Right lobe of liver (tissue), 6 donors: Measurements from ENCODE around the gene MATN1. TPM values are rescaled to one million over a fixed set of nuclear protein-coding genes. Genes with fewer than 3 reads are reported as not detected.

Experiments used
- ATAC-seq, 4 donors: fragments of 200-7000 bp; cut with Tn5 transposase; one replicate each; pipeline ENCODE4 v1.9.1; 2020; ENCODE audit warnings: mild to moderate bottlenecking in 4 of 4, moderate library complexity in 4 of 4
- DNase-seq, 3 donors: peaks; one replicate each; pipeline ENCODE4 v3.0.0-alpha.2; 2020
- H3K27ac ChIP-seq, 3 donors: fragments of 200-600 bp; one replicate each; pipeline ENCODE4 v1.8.0; 2022
- H3K27me3 ChIP-seq, 2 donors: fragments of 200-600 bp; one replicate each; pipeline ENCODE4 v1.8.0; 2022
- H3K36me3 ChIP-seq, 4 donors: fragments of 200-600 bp; sonication (generic) in 1 of 4; one replicate each; pipeline versions ENCODE4 v1.5.1 to v1.8.0; 2017 to 2022; ENCODE audit warnings: control low read depth in 1 of 4
- H3K4me1 ChIP-seq, 4 donors: fragments of 200-600 bp; sonication (generic) in 1 of 4; one replicate each; pipeline versions ENCODE4 v1.5.1 to v1.8.0; 2017 to 2022; ENCODE audit warnings: control low read depth in 1 of 4
- H3K4me3 ChIP-seq, 3 donors: fragments of 200-600 bp; one replicate each; pipeline ENCODE4 v1.8.0; 2022
- H3K9me3 ChIP-seq, 4 donors: fragments of 200-600 bp; sonication (generic) in 1 of 4; one replicate each; pipeline versions ENCODE4 v1.5.1 to v1.8.0; 2017 to 2022; ENCODE audit warnings: control low read depth in 1 of 4
- CTCF ChIP-seq, 4 donors: fragments of 200-600 bp in 3 of 4; fragments of 450-650 bp in 1 of 4; IDR thresholded peaks; one replicate each; pipeline versions ENCODE4 v1.5.1 to v1.8.0; 2016 to 2022; ENCODE audit warnings: antibody characterized with exemption in 4 of 4, mild to moderate bottlenecking in 2 of 4
- POLR2A ChIP-seq: fragments of 450-650 bp; IDR thresholded peaks from one replicate; pipeline ENCODE4 v1.6.1; 2017; ENCODE audit warnings: antibody characterized with exemption, mild to moderate bottlenecking
- WGBS: methylation state at CpG from one replicate; pipeline ENCODE4 v1.1.6; 2018; ENCODE audit warnings: low coverage, low lambda C conversion rate; ENCODE audit not compliant: insufficient coverage; ENCODE audit errors: missing lambda C conversion rate; 5-methylcytosine and 5-hydroxymethylcytosine counted together
- intact Hi-C, 2 donors: fragments of 100-400 bp; cut with DNase I; formaldehyde crosslinking; loops; one replicate each; pipeline versions ENCODE4 v1.11.2 to v1.14.1; 2022
- total RNA-seq, 6 experiments: library from RNA; depleted of rRNA in 2 of 6; stranded (reverse); fragments of >200 nt in 2 of 6; fragmentation: NEBNext Ultra II Directional in 3 of 6; extraction: Animal tissue kit (Norgen Biotek cat#: 25700) in 3 of 6; gene quantifications; one replicate each; pipeline versions ENCODE4 v1.1.0 to v1.2.4, GENCODE V29; 2016 to 2023
- donor health status: DM: no; HTN: yes; CAD: no.
- donor health status: DM: no; HTN: no; CAD: no.
- donor health status: DM: no; HTN: no; CAD: no.
- donor health status: DM: no; HTN: yes; CAD: no.
- donor health status: DM: no; HTN: yes; CAD: no.

Gene MATN1
- total RNA-seq, 6 experiments from 2014 or later, result not detected

DNA sequence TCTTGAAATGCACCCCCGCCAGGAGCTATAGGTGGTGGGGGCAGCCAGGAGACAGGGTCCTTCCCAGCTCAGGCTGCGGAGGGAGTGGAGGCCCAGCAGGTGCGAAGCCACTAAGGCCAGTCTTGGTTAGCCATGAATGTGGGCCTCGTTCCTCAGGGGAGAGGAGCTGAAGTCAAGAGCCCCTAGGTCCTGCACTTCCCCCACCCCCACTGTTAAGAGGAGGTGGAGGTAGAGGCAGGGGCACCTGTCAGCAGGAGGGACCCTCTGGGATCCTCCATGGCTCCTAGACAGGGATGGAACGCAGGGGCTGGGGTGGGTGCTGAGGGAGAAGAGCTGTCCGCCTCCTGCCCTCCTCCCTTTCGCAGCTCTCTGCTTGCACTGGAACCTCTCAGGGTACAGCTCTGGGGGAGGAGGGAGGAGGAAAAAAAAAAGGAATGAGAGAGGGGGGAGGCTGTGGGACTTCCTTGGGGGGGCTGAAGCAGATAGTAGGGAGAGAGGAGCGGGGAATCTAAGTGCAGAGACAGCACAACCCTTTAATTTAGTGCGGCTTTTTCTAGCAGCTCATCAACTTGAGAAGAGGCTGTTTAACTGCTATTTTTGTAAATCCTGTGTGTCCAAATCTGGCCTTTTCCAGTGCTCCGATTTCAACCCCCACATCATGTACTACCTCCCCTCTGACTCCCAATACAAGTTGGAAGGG lies 37.0 kb downstream of the MATN1 start:
- no peaks in the 10 kb centered on the region for H3K4me1 ChIP-seq
- ATAC-seq (no peak), DNase-seq (peak in 1 of 3 donors; percentile 37)
- H3K27ac ChIP-seq, result no peak overlapping the region
- H3K36me3 ChIP-seq, result no peaks in the 10 kb centered on the region
- H3K27me3 ChIP-seq, result no peaks in the 10 kb centered on the region
- no peak overlapping the region for H3K4me3 ChIP-seq
- WGBS, result 50% methylated on average over 7 of the region's 10 CpGs
- H3K9me3 ChIP-seq, result no peaks in the 10 kb centered on the region
- no peak for TF ChIP-seq CTCF (IDR thresholded peaks at IDR 0.05)
- intact Hi-C loops, result no loop called here

GRCh38 chr1:30685796-30686165 lies 37.6 kb downstream of the MATN1 start:
- intact Hi-C loops, result no loop called here
- Histone ChIP-seq H3K4me1 (no peaks in the 10 kb centered on the region), H3K27me3 (no peaks in the 10 kb centered on the region), H3K9me3 (no peaks in the 10 kb centered on the region), H3K4me3 (peak overlapping the region in 1 of 3 donors; percentile 31), H3K36me3 (no peaks in the 10 kb centered on the region), H3K27ac (peak overlapping the region in 1 of 3 donors; percentile 43)
- DNase-seq (no peak), ATAC-seq (no peak)
- 48% methylated on average over 7 of the region's 11 CpGs for WGBS
- TF ChIP-seq CTCF (IDR thresholded peaks at IDR 0.05) (no peak), POLR2A (no peak)

GRCh38 chr1:30684881-30685795 lies 38.2 kb downstream of the MATN1 start:
- Histone ChIP-seq H3K4me1 (no peaks in the 10 kb centered on the region), H3K36me3 (no peaks in the 10 kb centered on the region), H3K27ac (peak overlapping the region in 1 of 3 donors; percentile 43), H3K9me3 (no peaks in the 10 kb centered on the region), H3K4me3 (peak overlapping the region in 1 of 3 donors; percentile 41), H3K27me3 (no peaks in the 10 kb centered on the region)
- WGBS, result 12% methylated on average over 17 of the region's 56 CpGs
- DNase-seq (peak in 2 of 3 donors; percentile 49 to 99), ATAC-seq (peak; percentile 59 to 97 (median 76))
- TF ChIP-seq POLR2A, result no peak
- peak in 1 of 4 donors; percentile 45 for TF ChIP-seq CTCF (IDR thresholded peaks at IDR 0.05)
- intact Hi-C loops, result no loop called here

DNA sequence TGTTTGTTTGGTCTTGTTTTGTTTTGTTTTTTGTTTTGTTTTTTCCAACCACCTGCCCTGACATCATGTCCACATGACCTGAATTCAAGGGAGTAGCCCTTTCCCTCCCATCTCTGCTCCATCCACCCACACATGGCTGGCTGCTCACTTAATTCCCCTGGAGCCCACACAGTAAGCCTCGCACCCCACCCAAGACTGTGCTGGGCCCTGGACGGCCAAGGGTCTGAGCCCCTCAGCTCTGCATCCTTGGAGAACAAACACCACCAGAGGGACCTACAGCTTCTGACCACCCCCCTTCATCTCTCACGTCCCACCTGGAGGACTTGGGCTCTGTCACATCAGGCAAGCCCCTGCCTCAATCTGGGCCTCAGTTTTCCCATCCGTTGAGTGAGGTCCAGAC lies 39.1 kb downstream of the MATN1 start:
- no peak overlapping the region for H3K27ac ChIP-seq
- WGBS, result 92% methylated on average over 2 of the region's 4 CpGs
- ATAC-seq, result no peak
- no peak overlapping the region for H3K4me3 ChIP-seq
- no peaks in the 10 kb centered on the region for H3K9me3 ChIP-seq
- no peaks in the 10 kb centered on the region for H3K27me3 ChIP-seq
- intact Hi-C loops, result no loop called here
- H3K36me3 ChIP-seq, result no peaks in the 10 kb centered on the region
- DNase-seq, result peak in 1 of 3 donors; percentile 43
- H3K4me1 ChIP-seq, result no peaks in the 10 kb centered on the region
- TF ChIP-seq CTCF (IDR thresholded peaks at IDR 0.05), result no peak
- TF ChIP-seq POLR2A, result no peak
